HG03280 (cell line): ENCODE results near the gene RASA3.
"Not testable (repeated sequence)": the region's sequence is repeated elsewhere in the genome, so short reads cannot be mapped to it uniquely, and the experiment has no call there.

Source experiments
- ATAC-seq: cut with Tn5 transposase; IDR thresholded peaks from one replicate; pipeline ENCODE4 v1.9.1; 2021; ENCODE audit warnings: mild to moderate bottlenecking, moderate library complexity; ENCODE audit not compliant: unreplicated experiment

Gene RASA3

GRCh38 chr13:114143806-114144605 lies 11.6 kb upstream of the RASA3 start:
- peak; percentile 56 for ATAC-seq

GRCh38 chr13:114142640-114143490 lies 10.4 kb upstream of the RASA3 start:
- ATAC-seq: no peak

- no peak for ATAC-seq
These were observed 9.7 kb upstream of the RASA3 start for GRCh38 chr13:114142137-114142550.

GRCh38 chr13:114141261-114141996 lies 9.0 kb upstream of the RASA3 start:
- ATAC-seq: no peak

GRCh38 chr13:114140906-114141250 lies 8.5 kb upstream of the RASA3 start:
- no peak for ATAC-seq

GRCh38 chr13:114140131-114140905 lies 7.9 kb upstream of the RASA3 start:
- no peak for ATAC-seq

- ATAC-seq: no peak
These were observed 4.2 kb upstream of the RASA3 start for GRCh38 chr13:114136576-114136975.

- no peak for ATAC-seq
These were observed 3.3 kb upstream of the RASA3 start for GRCh38 chr13:114135731-114136171.

GRCh38 chr13:114134944-114135610 lies 2.7 kb upstream of the RASA3 start:
- no peak for ATAC-seq

- ATAC-seq: no peak
These were observed 1.9 kb upstream of the RASA3 start for GRCh38 chr13:114134111-114134943.

- ATAC-seq: not testable (repeated sequence)
These were observed 1.1 kb upstream of the RASA3 start for GRCh38 chr13:114133552-114133951.

- ATAC-seq: not testable (repeated sequence)
These were observed 703 bp upstream of the RASA3 start for GRCh38 chr13:114133126-114133525.

GRCh38 chr13:114131583-114132418 lies 622 bp downstream of the RASA3 start:
- ATAC-seq: peak; percentile 14

- no peak for ATAC-seq
These were observed 1.4 kb downstream of the RASA3 start for GRCh38 chr13:114130837-114131582.

GRCh38 chr13:114130131-114130836 lies 2.1 kb downstream of the RASA3 start:
- ATAC-seq: no peak

GRCh38 chr13:114129649-114130062 lies 2.8 kb downstream of the RASA3 start:
- no peak for ATAC-seq
